ENCODE data around the gene CSRNP2.
"Not testable (repeated sequence)": the region's sequence is repeated elsewhere in the genome, so short reads cannot be mapped to it uniquely, and the experiment has no call there.

Gene CSRNP2

GRCh38 chr12:51083126-51083833 lies at the start of gene CSRNP2:
Gene CSRNP2 (minus strand): TSS chr12:51083596. CDS start chr12:51076561, 7,035 bp downstream.
- DNase-seq, result peak; percentile 89

- DNase-seq, result no peak
Measured at GRCh38 chr12:51132693-51133092, 49.3 kb upstream of the CSRNP2 start.

DNA sequence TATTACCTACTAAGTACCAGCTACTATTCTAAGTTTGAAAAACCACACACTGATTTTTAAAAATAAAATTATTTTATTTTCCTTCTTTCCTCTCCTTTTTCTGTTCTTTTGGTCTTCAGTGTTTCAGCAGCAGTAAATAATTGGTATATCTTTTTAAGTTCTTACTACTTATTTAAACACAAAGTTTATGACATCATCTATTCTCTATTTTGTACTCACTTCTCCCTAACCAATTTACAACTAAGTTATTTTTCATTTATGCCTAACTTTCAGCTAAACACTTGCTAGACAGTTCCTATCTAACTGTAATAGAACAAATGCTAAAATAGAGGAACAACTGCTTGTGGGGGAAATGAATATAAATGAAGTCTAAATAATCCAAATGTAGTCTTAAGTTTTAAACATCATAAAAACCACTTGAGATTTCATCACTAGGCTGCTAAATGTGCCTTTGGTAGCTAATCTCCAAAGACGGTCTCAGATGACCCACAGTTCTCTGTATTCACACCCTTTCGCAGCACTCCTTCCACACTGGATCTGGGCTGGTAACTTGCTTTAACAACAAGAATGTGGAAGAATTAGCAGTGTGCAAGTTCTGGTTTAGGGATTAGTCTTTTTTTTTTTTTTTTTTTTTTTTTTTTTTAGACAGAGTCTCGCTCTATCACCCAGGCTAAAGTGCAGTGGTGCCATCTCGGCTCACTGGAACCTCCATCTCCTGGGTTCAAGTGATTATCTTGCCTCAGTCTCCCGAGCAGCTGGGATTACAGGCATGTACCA lies 48.5 kb upstream of the CSRNP2 start:
- DNase-seq, result no peak

DNA sequence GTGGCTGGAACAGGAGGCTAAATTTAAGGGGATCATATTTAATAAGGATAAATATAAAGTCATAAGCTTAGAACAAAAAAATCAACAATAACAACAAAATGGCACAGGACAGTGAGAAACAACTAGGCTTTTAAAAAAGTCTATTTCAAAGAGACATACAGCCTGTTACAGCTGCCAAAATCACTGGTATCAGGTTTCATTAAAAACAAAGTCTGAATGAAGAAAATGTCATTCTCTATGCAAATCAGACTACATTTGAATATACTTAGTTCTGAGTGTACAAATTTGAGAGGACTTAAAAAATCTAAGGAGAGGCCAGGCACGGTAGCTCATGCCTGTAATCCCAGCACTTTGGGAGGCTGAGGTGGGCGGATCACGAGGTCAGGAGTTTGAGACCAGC lies 45.5 kb upstream of the CSRNP2 start:
- DNase-seq, result no peak

DNA sequence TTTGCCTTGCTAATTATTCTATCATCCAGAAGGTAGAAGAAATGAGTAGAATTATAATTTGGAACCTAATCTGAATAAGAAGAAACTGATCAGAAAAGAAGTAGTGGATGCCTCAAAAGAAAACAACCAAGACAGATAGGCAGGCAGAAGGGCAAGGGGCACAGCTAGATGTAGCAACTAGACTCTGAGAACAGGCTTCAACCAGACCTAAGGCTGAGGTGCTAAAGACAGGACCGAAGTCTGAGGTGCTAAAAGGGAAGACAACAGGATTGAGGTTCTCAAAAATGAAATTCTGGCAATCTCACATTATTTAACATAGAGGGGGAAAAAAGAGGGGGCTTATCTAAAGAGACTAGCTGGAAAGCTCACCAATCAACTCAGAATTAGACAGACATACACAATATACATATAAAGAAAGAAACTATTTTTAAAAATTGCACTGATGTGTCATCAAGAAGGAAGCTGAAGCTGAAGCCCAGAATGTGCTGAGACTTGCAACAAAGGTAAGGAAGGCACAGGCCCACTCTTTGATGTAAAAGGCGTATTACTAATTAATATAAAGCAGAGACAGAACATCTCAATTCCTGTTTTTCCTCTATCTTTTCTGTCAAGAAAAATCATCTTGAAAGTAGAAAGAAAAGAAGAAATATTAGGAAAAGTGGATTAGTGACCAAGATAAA lies 43.8 kb upstream of the CSRNP2 start:
- no peak for DNase-seq

DNA sequence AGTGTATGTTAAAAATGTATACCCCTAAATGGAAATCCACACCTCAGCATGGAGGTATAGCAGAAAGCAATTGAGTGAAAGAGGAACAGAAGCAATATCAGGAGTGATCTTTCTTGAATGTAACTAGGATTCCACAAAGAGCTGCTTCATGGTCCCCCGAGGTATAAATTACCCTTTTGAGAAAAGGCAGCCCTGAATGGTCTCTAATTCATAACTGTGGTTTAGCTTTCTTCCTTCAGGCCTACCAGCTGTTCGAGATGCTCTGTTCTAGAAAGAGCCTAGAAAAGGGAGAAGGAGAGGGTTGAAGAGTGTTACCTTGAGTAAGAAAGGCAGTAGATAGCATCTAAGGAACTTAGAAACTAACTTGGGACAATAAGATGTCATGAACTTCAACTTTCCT lies 42.9 kb upstream of the CSRNP2 start:
- no peak for DNase-seq

DNA sequence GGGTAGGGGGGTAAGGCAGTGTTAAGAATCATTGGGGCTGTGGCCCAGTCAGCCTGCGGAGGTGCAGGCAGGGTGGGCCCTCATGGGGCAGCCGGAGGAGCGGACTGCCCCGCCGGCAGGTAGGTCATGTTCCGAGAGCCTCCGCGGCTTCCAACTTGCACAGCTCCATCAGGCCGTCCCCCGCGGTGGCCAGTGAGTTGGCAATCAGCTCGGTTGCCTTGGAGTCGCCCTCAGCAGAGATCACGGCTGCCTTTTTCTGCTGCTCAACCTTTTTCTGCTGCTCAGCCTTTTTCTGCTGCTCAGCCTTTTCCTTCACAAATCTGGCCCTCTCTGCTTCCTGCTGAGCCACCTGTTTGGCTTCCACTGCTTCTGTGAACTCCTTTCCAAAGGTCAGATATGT lies 41.1 kb upstream of the CSRNP2 start:
- no peak for DNase-seq

GRCh38 chr12:51122844-51123243 lies 39.4 kb upstream of the CSRNP2 start:
- DNase-seq, result no peak

GRCh38 chr12:51118706-51119105 lies 35.3 kb upstream of the CSRNP2 start:
- peak; percentile 26 for DNase-seq

GRCh38 chr12:51115533-51115932 lies 32.1 kb upstream of the CSRNP2 start:
- DNase-seq, result no peak

DNA sequence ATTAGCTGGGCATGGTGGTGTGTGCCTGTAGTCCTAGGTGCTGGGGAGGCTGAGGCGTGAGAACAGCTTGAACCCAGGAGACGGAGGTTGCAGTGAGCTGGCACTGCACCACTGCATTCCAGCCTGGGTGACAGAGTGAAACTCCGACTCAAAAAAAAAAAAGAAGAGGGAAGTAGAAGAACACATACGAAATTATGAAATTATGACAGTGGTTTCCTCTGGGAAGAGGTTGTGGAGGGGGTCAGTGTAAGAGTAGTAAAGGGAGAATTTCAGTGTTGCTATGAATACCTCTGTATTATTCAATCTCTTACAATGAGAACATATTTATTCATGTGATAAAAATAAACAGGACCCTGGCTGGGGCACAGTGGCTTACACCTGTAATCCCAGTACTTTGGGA lies 24.7 kb upstream of the CSRNP2 start:
- no peak for DNase-seq

- DNase-seq, result no peak
Measured at GRCh38 chr12:51103977-51104376, 20.6 kb upstream of the CSRNP2 start.

- no peak for DNase-seq
Measured at GRCh38 chr12:51098611-51099010, 15.2 kb upstream of the CSRNP2 start.

DNA sequence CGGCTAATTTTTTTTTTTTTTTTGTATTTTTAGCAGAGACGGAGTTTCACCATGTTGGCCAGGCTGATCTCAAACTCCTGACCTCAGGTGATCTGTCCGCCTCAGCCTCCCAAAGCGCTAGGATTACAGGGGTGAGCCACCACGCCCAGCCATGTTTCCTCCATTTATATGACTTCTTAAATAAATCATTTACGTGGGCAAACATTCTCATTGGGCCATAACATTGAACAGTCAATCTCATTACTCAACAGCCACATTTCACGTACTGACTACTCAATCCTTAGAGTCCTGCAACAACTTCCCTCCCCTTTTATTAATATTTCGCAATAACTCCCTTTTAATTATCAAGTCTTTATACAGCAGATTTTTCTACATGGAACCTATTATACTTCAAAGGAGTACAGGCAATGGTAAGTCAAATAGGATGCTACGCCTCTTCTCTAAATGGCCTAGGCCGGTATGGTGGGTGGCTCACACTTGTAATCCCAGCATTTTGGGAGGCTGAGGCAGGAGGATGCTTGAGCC lies 7.4 kb upstream of the CSRNP2 start:
- no peak for DNase-seq

- no peak for DNase-seq
Measured at GRCh38 chr12:51087818-51088217, 4.4 kb upstream of the CSRNP2 start.

DNA sequence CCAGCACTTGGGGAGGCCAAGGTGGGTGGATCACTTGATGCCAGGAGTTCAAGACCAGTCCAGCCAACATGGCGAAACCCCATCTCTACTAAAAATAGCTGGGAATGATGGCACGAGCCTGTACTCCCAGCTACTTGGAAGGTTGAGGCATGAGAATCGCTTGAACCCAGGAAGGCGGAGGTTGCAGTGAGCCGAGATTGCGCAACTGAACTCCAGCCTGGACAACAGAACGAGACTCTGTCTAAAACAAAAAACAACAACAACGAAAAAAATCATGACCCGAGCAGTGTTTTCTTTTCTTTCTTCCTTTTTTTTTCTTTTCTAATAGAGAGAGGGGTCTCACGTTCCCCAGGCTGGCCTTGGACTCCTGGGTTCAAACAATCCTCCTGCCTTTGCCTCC lies 3.5 kb upstream of the CSRNP2 start:
- no peak for DNase-seq

DNA sequence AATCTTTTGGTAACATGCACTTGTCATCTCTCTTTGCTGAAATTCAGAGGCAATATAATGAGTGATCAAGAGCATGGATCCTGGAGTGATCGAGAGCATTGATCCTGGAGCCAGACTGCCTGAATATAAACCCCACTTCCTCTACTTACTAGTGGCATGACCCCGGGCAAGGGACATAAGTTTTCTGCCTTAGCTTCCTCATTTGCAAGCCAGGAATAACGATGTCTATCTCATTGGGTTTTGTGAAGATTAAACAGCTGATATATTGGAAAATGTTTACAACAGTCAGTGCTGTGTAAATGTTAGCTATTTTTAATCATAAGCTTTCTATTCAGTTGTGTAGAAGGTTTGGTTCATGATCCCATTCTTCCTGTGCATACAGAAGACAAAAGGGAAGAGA lies 2.4 kb upstream of the CSRNP2 start:
- no peak for DNase-seq

GRCh38 chr12:51082561-51083125 lies 753 bp downstream of the CSRNP2 start:
- no peak for DNase-seq

- no peak for DNase-seq
Measured at GRCh38 chr12:51081421-51081820, 2.0 kb downstream of the CSRNP2 start.

GRCh38 chr12:51080136-51080535 lies 3.3 kb downstream of the CSRNP2 start:
- DNase-seq, result no peak

GRCh38 chr12:51078866-51079265 lies 4.5 kb downstream of the CSRNP2 start:
- DNase-seq, result not testable (repeated sequence)

DNA sequence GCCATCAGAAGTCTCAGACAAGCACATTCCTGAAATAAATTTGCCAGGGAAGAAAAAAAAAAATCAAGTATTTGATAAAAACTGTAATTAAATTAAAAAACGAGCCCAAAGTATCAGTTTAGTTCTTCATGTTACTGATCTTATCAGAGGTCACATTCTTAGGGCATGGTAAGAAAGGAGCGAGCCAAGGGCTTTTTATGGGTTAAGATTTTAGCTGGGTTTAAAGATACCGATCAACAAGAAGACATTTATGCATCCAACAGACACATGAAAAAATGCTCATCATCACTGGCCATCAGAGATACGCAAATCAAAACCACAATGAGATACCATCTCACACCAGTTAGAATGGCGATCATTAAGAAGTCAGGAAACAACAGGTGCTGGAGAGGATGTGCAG lies 5.0 kb downstream of the CSRNP2 start:
- DNase-seq, result not testable (repeated sequence)

GRCh38 chr12:51077930-51078329 lies 5.5 kb downstream of the CSRNP2 start:
- no peak for DNase-seq
